ENCODE measurements around the gene NDUFB7.

- TF ChIP-seq POLR2A (IDR thresholded peaks at IDR 0.05; ENCODE audit: extremely low read depth, insufficient read length): no peak
- no peak for TF ChIP-seq CTCF (IDR thresholded peaks at IDR 0.05; ENCODE audit: low read depth, low read length)
Measured at GRCh38 chr19:14545716-14546082, 26.2 kb downstream of the NDUFB7 start.
